ENCODE data around the gene NDUFS1. TPM values are rescaled to one million over a fixed set of nuclear protein-coding genes. Genes with fewer than 3 reads are reported as not detected.
A peak's percentile ranks its signal among the peaks of the same experiment; 100 is the strongest.
"Not testable (repeated sequence)": the region's sequence is repeated elsewhere in the genome, so short reads cannot be mapped to it uniquely, and the experiment has no call there.

The NDUFS1 gene
- total and polyA plus RNA-seq, 5 experiments from 2014 or later = 34.3 to 69.9 (median 45.9) TPM

GRCh38 chr2:206158563-206159345 is 490 bp downstream of the NDUFS1 start:
- POLR2A ChIA-PET = interaction anchor here (1.4 to 1.9 kb wide), 3 partner anchors 73 to 1371 kb away, joined by 3 to 26 read pairs (median 4); partner anchors contain the start of genes CREB1 and INO80D
- Mint-ChIP-seq H3K9me3 (no peaks in the 10 kb centered on the region), H3K27me3 (no peaks in the 10 kb centered on the region), H3K27ac (peak overlapping the region; percentile 97 to 100 (median 99)), H3K4me1 (peaks cover 23 to 76% (median 72%) of the 10 kb centered on the region in 4 donors), H3K4me3 (peak overlapping the region; percentile 97 to 100 (median 99)), H3K36me3 (peaks cover 4 to 42% (median 16%) of the 10 kb centered on the region in 3 donors)
- ATAC-seq (peak; percentile 7 to 17), DNase-seq (no peak)

DNA sequence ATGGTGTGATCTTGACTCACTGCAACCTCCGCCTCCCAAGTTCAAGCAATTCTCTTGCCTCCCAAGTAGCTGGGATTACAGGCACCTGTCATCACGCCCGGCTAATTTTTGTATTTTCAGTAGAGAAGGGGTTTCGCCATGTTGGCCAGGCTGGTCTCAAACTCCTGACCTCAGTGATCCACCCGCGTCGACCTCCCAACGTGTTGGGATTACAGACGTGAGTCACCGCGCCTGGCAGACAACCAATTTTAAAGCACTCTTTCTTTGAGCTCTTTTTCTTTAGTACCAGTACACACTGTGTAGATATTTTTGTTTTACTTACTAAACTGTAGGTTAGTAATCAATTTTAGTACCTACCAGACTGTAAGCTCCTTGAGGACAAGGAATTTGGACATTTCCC is 2.2 kb downstream of the NDUFS1 start:
- DNase-seq, POLR2A ChIA-PET, ATAC-seq, H3K9me3 Mint-ChIP-seq, H3K27me3 Mint-ChIP-seq: not testable (repeated sequence)
- Mint-ChIP-seq H3K4me1 (peaks cover 17 to 64% (median 55%) of the 10 kb centered on the region in 4 donors), H3K4me3 (peak overlapping the region in 8 of 10 donors; percentile 48 to 99 (median 99)), H3K27ac (peak overlapping the region in 3 of 10 donors; percentile 38 to 80 (median 43)), H3K36me3 (peaks cover 4 to 31% (median 10%) of the 10 kb centered on the region in 3 donors)

DNA sequence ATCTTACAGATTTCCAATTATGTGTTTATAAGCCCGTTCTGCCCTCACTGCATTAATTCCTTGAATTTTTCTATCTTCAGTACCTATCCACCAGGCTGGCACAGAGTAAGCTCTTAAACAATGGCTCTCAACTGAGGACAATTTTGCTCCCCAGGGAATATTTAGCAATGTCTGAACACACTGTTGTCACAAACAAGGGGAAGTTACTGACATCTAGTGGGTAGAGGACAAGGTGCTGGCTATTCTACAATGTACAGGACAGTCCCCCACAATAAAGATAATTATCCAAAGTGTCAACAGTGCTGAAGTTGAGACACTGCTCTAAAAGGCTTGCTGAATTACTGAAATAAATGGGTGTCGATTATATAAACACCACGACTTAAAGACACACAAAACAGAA is 5.0 kb downstream of the NDUFS1 start:
- Mint-ChIP-seq H3K4me3 (no peak overlapping the region), H3K27me3 (no peaks in the 10 kb centered on the region), H3K27ac (no peak overlapping the region), H3K9me3 (no peaks in the 10 kb centered on the region), H3K36me3 (peaks cover 0 to 41% (median 2%) of the 10 kb centered on the region in 3 donors), H3K4me1 (peaks cover 22 to 55% (median 42%) of the 10 kb centered on the region in 4 donors)
- ATAC-seq (no peak), DNase-seq (no peak)
- POLR2A ChIA-PET = no interaction called here

- POLR2A ChIA-PET = no interaction called here
- H3K9me3 Mint-ChIP-seq = no peaks in the 10 kb centered on the region
- H3K27me3 Mint-ChIP-seq = no peaks in the 10 kb centered on the region
- H3K4me3 Mint-ChIP-seq = no peak overlapping the region
- peak overlapping the region in 4 of 10 donors; percentile 13 to 46 (median 28) for H3K27ac Mint-ChIP-seq
- no peak for DNase-seq
- peaks cover 0 to 75% (median 7%) of the 10 kb centered on the region in 3 donors for H3K36me3 Mint-ChIP-seq
- peaks cover 9 to 35% (median 20%) of the 10 kb centered on the region in 4 donors for H3K4me1 Mint-ChIP-seq
- no peak for ATAC-seq
Observed at GRCh38 chr2:206150631-206151030, 8.6 kb downstream of the NDUFS1 start.

GRCh38 chr2:206150168-206150567 is 9.1 kb downstream of the NDUFS1 start:
- H3K27me3 Mint-ChIP-seq = no peaks in the 10 kb centered on the region
- H3K27ac Mint-ChIP-seq = peak overlapping the region in 4 of 10 donors; percentile 2 to 30 (median 19)
- peaks cover 9 to 31% (median 20%) of the 10 kb centered on the region in 4 donors for H3K4me1 Mint-ChIP-seq
- peaks cover 0 to 78% (median 8%) of the 10 kb centered on the region in 3 donors for H3K36me3 Mint-ChIP-seq
- DNase-seq = no peak
- H3K9me3 Mint-ChIP-seq = no peaks in the 10 kb centered on the region
- POLR2A ChIA-PET = no interaction called here
- H3K4me3 Mint-ChIP-seq = no peak overlapping the region
- no peak for ATAC-seq

DNA sequence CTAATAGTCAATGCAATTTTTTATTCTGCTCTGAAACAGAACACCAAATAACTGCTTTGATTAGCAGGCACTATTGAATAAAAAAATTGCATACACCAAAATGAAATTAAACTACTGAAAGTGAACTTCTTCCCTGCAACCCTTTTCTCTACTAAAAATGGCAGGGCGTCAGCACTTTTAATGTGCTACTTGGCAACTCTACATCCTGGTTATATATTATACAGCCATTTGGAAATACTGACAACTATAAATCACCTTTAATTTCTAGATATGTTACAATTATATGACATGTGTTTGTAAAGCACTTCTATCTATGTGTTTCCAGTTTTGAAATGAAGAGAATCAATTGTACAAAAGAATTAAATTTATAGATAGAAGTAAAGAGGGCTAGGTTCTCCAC is 9.9 kb downstream of the NDUFS1 start:
- DNase-seq (no peak), ATAC-seq (no peak)
- Mint-ChIP-seq H3K27ac (no peak overlapping the region), H3K4me1 (peaks cover 5 to 25% (median 19%) of the 10 kb centered on the region in 4 donors), H3K4me3 (no peak overlapping the region), H3K9me3 (no peaks in the 10 kb centered on the region), H3K27me3 (no peaks in the 10 kb centered on the region), H3K36me3 (peaks cover 0 to 81% (median 10%) of the 10 kb centered on the region in 3 donors)
- POLR2A ChIA-PET = no interaction called here

DNA sequence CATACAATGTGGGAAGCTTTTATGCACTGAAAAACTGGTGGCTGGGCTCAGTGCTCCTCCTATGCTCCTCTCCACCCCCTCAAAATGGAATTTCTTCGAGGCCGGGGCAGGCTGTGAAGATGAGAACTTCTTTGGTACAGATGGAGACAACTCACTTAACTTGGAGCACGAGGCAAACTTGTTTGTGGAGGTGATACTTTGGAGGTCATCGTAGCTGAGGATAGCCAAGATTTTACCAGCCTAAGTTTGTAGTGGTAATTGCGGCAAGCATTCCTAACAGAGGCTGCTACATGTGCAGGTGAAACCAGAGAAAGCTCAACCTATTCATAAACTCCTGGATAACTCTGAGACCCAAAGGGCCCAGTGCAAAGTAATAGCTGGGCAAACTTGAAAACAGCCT is 13.6 kb downstream of the NDUFS1 start:
- Mint-ChIP-seq H3K27ac (peak overlapping the region in 1 of 10 donors; percentile 50), H3K27me3 (no peaks in the 10 kb centered on the region), H3K4me1 (peaks cover 0 to 11% (median 7%) of the 10 kb centered on the region in 4 donors), H3K4me3 (no peak overlapping the region), H3K9me3 (no peaks in the 10 kb centered on the region), H3K36me3 (peaks cover 4 to 96% (median 27%) of the 10 kb centered on the region in 3 donors)
- ATAC-seq (no peak), DNase-seq (no peak)
- POLR2A ChIA-PET = no interaction called here

GRCh38 chr2:206144383-206144782 is 14.9 kb downstream of the NDUFS1 start:
- H3K27me3 Mint-ChIP-seq = no peaks in the 10 kb centered on the region

DNA sequence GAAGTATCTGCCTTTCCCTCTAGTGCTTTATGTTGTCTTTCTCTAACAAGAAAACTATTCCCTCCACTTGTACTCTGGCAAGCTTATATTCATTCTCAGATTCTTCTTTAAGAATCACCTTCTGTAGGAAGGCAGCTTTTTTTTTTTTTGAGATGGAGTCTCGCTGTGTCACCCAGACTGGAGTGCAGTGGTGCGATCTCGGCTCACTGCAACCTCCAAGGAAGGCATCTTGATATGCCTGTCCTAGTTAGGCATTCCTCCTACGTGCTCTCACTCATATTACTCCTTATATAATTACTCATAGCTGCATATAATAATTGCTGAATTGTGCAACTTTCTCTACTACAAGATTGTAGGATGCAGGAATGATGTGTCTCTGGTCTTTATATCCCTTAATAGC is 15.8 kb downstream of the NDUFS1 start:
- POLR2A ChIA-PET = interaction anchor here (0.7 kb wide), 1 partner anchor 20 kb away, joined by 3 read pairs; no protein-coding TSS in a partner anchor
- no peak for DNase-seq
- H3K27ac Mint-ChIP-seq = peak overlapping the region in 1 of 10 donors; percentile 51

More at GRCh38 chr2:206144383-206144782, 14.9 kb downstream of the NDUFS1 start:
- ATAC-seq (no peak), DNase-seq (no peak)
- H3K4me1 Mint-ChIP-seq = peaks cover 0 to 3% (median 0%) of the 10 kb centered on the region in 4 donors
- H3K4me3 Mint-ChIP-seq = no peak overlapping the region
- peak overlapping the region in 1 of 10 donors; percentile 35 for H3K27ac Mint-ChIP-seq
- peaks cover 4 to 93% (median 27%) of the 10 kb centered on the region in 3 donors for H3K36me3 Mint-ChIP-seq
- POLR2A ChIA-PET = interaction anchor here (0.5 kb wide), 1 partner anchor 281 kb away, joined by 3 read pairs; no protein-coding TSS in a partner anchor
- no peaks in the 10 kb centered on the region for H3K9me3 Mint-ChIP-seq

DNA sequence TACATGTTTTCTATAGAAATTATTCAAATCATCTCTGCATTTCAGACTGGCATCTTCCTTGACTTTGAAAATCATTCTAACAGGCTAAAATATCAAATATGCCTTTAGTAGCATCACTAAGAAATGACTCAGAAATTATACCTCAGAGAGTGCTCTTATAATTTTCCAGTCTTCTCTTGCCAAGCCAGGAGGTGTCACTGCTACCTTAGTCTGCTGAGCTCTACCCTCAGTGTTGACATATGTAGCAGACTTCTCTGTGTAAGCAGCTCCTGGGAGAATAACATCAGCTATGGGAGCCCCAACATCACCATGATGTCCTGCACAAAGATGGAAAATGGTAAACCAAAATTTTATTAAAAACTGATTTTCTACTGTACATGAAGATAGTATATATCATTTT is 31.6 kb downstream of the NDUFS1 start:
- Mint-ChIP-seq H3K36me3 (peaks cover 0 to 80% (median 24%) of the 10 kb centered on the region in 3 donors), H3K4me3 (no peak overlapping the region), H3K27me3 (no peaks in the 10 kb centered on the region), H3K27ac (peak overlapping the region in 1 of 10 donors; percentile 28), H3K9me3 (no peaks in the 10 kb centered on the region), H3K4me1 (no peaks in the 10 kb centered on the region)
- POLR2A ChIA-PET = no interaction called here
- ATAC-seq (no peak), DNase-seq (no peak)

More for the DNA sequence above, 15.8 kb downstream of the NDUFS1 start:
- peaks cover 4 to 92% (median 27%) of the 10 kb centered on the region in 3 donors for H3K36me3 Mint-ChIP-seq
- no peak overlapping the region for H3K4me3 Mint-ChIP-seq
- no peaks in the 10 kb centered on the region for H3K27me3 Mint-ChIP-seq
- peaks cover 0 to 5% (median 0%) of the 10 kb centered on the region in 4 donors for H3K4me1 Mint-ChIP-seq
- ATAC-seq = no peak
- no peaks in the 10 kb centered on the region for H3K9me3 Mint-ChIP-seq

DNA sequence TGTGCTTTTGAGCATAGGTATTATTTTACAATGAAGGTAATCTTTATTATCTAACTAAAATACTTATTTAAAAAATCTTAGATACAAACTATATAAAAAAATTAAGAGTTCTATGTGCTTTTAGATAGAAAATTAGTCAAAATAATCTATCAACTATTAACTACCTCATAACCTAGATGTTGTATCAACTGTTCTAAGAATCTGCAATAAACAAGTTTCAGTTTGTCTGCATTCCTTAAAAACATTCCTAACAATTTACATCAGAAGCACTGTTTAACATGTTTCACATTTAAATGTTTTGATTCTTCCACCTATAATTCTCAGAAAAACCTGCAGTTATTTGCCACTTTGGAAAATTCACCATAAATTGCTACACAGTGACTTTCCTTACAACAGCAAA is 33.3 kb downstream of the NDUFS1 start:
- no peaks in the 10 kb centered on the region for H3K27me3 Mint-ChIP-seq
- DNase-seq = no peak
- no peak overlapping the region for H3K4me3 Mint-ChIP-seq
- H3K4me1 Mint-ChIP-seq = no peaks in the 10 kb centered on the region
- H3K27ac Mint-ChIP-seq = no peak overlapping the region
- POLR2A ChIA-PET = no interaction called here
- peaks cover 11 to 84% (median 40%) of the 10 kb centered on the region in 3 donors for H3K36me3 Mint-ChIP-seq
- peaks cover 0 to 11% (median 7%) of the 10 kb centered on the region in 9 donors for H3K9me3 Mint-ChIP-seq
- no peak for ATAC-seq

DNA sequence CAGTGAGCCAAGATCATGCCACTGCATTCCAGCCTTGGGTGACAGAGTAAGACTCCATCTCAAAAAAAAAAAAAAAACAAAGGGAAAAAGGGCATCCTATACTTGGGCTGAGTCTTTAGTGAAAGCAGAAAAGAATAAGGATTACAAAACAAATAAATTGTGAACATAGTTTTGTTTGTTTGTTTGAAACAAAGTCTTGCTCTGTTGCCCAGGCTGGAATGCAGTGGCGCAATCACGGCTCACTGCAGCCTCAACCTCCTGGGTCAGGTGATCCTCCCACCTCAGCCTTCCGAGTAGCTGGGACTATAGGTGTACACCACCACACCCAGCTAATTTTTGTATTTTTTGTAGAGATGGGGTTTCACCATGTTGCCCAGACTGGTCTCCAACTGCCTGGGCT is 36.7 kb downstream of the NDUFS1 start:
- peaks cover 22 to 73% (median 46%) of the 10 kb centered on the region in 3 donors for H3K36me3 Mint-ChIP-seq
- H3K27ac Mint-ChIP-seq, H3K4me1 Mint-ChIP-seq, DNase-seq, ATAC-seq, H3K27me3 Mint-ChIP-seq, H3K4me3 Mint-ChIP-seq: not testable (repeated sequence)
- peaks cover 5 to 22% (median 18%) of the 10 kb centered on the region in 9 donors for H3K9me3 Mint-ChIP-seq
- POLR2A ChIA-PET = interaction anchor here (0.6 to 1.1 kb wide), 2 partner anchors 35 to 37 kb away, joined by 3 to 6 read pairs; partner anchors contain the start of genes EEF1B2 and NDUFS1

DNA sequence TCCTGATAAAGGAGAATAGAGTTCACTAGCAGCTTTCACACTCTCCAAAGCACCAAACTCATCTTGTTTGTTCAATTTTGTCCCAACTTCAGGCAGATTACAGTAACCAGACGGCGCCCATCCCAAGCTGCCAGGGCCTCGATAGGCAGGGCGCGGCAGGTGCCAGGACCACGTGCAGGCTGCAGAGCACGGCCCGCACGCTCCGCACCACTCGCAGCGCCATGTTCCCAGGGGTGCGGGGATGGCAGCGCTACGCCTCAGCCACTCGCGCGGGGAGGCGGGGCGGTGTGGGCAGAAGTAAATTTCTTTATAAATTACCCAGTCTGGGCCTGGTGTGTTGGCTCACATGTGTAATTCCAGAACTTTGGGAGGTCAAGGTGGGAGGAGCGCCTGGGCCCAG is 43.0 kb downstream of the NDUFS1 start:
- no peaks in the 10 kb centered on the region for H3K27me3 Mint-ChIP-seq
- no peaks in the 10 kb centered on the region for H3K4me1 Mint-ChIP-seq
- H3K9me3 Mint-ChIP-seq = peaks cover 5 to 26% (median 14%) of the 10 kb centered on the region in 9 donors
- DNase-seq = no peak
- ATAC-seq = no peak
- H3K4me3 Mint-ChIP-seq = no peak overlapping the region
- POLR2A ChIA-PET = no interaction called here
- H3K36me3 Mint-ChIP-seq = peaks cover 26 to 36% (median 34%) of the 10 kb centered on the region in 3 donors
- H3K27ac Mint-ChIP-seq = peak overlapping the region in 1 of 10 donors; percentile 47
